ENCODE data around the gene GRIN3B. TPM values are rescaled to one million over a fixed set of nuclear protein-coding genes. Genes with fewer than 3 reads are reported as not detected.

GRIN3B gene
- total and polyA plus RNA-seq, 9 of the 15 experiments (the other 6 are each of a cell fraction or from before 2014, with no cell fraction given): 0.06 to 0.95 (median 0.19) TPM; not detected in 6

GRCh38 chr19:952680-953444 is 47.4 kb upstream of the GRIN3B start (continued):
- TF ChIP-seq REST (IDR thresholded peaks at IDR 0.05; ENCODE audit: borderline replicate concordance) (no peak), REST (CRISPR knock-in tag; IDR thresholded peaks at IDR 0.05; ENCODE audit: low read depth) (0 out of 2 replicates have a peak, but pooled peaks have one; percentile 54), MED1 (CRISPR knock-in tag; IDR thresholded peaks at IDR 0.05; ENCODE audit: borderline replicate concordance) (no peak), ID3 (CRISPR knock-in tag; IDR thresholded peaks at IDR 0.05) (no peak), ID3 (tag; IDR thresholded peaks at IDR 0.05) (peak; percentile 55; the same call in 1 of the 2 replicates), XRCC3 (IDR thresholded peaks at IDR 0.05) (no peak), CREB3L1 (IDR thresholded peaks at IDR 0.05; ENCODE audit: borderline replicate concordance, low read depth) (peak; percentile 30; the same call in 1 of the 2 replicates), SOX6 (IDR thresholded peaks at IDR 0.05) (no peak), PHF21A (IDR thresholded peaks at IDR 0.05; ENCODE audit: borderline replicate concordance, low read depth) (no peak), POLR2A (conservative IDR thresholded peaks at IDR 0.05) (peak; percentile 45; the same call in 1 of the 2 replicates), CREM (IDR thresholded peaks at IDR 0.05; ENCODE audit: low read depth) (peak; percentile 33; the same call in 1 of the 2 replicates), ZBTB1 (CRISPR knock-in tag; IDR thresholded peaks at IDR 0.05; ENCODE audit: borderline replicate concordance, low read depth) (no peak), TBL1XR1 (IDR thresholded peaks at IDR 0.05; ENCODE audit: low read length in 2 of 2) (0 out of 4 replicates have a peak, but pooled peaks of 1 of the 2 experiments have one; percentile 38), EP300 (IDR thresholded peaks at IDR 0.05; ENCODE audit: low read length) (peak; percentile 65)

All from K562 (cell line).